DMS153 treated with DMSO at 0.1 percent for 48 hours (cell line): ENCODE results near the gene PNMA6E.
"Not testable (repeated sequence)": the region's sequence is repeated elsewhere in the genome, so short reads cannot be mapped to it uniquely, and the experiment has no call there.

ENCODE experiments used
- DNase-seq: peaks from one replicate; lab custom pipeline; 2025; ENCODE audit not compliant: unreplicated experiment; lab: John Stamatoyannopoulos, UW

PNMA6E gene

DNA sequence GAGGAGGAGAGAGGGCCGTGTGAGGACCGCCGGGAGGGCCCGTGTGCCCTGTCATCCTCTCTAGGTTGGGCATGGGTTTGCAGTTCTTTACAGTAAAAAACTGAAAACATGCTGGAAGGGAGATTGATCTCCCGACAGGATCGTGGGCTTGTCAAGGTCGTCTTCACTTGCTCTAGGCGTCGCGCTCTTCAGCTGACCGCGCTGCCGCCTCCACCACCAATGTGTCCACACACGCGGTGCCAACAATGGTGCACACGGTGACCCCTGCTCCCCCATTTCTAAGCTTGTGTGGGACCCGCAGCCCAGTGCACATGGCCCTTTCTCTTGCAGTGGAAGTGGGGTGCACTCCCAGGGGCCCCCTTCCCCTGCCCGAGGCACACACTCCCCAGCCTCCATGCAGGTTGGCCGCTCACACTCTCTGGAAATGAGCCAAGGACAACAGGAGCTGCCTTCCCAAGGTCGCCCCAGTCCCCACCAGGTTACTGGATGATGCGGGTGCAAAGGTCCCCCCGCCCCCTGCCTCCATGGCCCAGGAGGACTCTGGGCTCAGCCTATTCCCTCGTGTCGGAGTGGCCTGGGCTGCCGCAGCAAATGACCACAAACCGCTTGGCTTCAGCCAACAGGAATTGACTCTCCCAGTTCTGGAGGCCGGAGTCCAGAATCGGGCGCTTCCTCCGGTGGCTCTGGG is 8.4 kb upstream of the PNMA6E start:
- no peak for DNase-seq

DNA sequence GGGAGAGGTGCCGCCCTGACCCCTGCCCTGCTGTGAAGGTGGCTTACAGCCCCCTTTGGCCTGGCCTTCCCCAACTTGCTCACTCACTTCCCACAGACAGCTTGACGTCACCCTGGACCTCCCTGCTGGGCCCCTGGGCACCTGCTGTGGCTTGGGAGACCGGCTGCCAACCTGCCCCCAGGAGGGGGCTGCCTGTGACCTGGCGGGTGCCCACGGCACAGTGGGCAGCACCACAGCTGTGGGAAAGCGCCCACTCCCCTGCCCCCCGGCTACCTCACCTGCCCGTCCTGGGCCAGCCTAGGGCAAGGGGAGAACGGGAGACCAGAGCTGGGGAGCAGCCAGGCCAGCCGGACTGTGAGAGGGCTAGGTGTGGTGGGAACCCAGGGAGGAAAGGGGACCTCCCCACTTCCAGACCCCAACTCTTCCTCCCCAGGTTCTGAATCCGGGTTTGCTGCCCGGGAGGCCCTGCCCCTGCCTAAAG is 7.8 kb upstream of the PNMA6E start:
- DNase-seq: no peak

DNA sequence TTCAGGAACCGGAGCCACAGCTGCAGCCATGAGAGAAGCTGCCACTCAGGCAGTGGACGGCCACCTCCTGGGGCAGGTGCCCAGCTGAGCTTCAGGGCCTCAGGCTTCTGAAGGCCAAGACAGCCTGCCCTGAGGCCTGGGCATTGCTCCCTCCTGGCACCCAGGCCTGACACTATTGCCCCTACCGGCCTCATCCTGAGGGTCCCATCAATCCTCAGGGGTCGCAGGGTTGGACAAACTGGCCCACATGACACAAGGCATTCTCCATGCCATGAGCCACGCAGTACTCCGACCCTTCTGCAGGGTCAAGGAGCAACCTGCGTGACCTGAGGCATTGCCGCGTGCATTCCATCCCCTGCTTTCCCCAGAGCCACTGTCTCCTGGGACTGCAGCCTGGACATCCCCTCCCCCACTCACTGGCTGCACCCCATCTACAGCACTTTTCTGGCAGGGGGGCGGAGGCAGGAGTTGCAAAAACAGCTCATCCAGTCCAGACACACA is 7.1 kb upstream of the PNMA6E start:
- DNase-seq: no peak

DNA sequence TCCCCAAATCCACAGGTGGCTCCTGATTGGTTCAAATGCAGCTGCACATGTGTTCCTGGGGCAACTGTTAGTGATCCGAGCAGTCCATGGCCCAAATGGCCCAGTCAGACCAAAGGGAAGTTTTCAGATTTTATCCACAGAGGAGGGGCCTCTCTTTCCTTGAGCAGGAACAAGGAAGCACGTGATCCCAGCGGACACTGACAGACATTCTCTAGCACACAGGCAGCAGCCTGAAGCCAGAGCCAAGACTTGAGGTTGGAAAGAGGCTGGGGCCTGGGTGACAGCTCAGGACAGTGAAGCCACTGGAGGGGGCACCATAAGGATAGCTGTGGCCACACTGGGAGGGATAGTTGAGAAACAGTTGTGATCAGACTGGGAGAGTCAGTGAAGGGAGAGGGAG is 6.6 kb upstream of the PNMA6E start:
- no peak for DNase-seq

DNA sequence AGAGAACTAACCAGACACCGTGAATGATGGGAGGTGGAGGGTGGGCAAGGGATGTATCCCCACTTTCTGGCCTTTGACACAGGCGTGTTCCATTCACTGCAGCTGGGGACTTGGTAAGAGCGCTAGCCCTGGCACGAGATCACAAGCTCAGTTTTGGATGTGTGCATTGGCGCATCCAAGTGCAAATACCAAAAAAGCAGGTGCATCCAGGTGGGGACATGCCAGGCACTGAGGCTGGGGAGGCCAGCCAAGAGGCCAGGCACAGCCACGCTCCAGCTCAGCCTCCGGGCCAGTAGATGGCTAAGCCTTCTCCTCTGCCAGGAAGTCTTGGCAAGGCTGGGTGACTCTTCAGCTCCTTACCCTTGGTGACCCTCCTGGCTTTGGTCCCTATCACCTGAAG is 5.8 kb upstream of the PNMA6E start:
- no peak for DNase-seq

DNA sequence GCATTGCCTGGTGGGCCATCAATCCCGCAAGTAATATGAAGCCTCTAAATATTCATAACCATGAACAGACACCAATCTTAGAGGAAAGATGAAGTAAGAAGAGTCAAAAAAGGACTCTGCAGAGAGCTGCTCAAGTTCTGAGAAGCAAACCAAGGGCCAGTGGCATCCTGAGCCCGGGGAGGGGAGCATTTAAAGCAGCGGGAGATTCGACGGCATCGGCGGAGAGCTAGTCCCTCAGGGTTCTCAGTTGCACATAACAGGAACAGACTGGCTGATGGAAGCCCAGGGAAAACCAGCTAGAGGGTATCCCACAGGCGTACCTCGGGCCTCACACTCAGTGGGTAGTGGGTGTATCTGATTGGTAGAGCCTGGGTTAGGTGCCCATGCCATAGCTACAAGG is 4.9 kb upstream of the PNMA6E start:
- DNase-seq: no peak

DNA sequence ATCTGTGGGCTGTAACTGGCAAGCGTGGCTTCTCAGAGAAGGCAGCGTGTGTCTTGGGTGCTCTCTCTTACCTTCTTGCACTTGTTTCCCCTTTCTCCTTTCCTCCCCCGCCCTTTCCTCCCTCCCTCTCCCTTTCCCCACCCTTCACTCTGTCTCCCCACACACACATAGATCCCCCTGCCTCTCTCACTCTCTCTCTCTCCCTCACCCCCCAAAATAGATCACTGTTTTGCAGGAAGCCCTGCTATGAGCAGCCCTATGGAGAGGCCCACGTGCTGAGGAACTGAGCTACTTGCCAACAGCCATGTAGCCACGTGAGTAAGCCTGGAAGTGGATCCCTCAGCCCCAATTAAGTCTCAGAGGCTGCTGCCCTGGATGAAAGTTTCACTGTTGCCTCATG is 4.3 kb upstream of the PNMA6E start:
- DNase-seq: no peak

DNA sequence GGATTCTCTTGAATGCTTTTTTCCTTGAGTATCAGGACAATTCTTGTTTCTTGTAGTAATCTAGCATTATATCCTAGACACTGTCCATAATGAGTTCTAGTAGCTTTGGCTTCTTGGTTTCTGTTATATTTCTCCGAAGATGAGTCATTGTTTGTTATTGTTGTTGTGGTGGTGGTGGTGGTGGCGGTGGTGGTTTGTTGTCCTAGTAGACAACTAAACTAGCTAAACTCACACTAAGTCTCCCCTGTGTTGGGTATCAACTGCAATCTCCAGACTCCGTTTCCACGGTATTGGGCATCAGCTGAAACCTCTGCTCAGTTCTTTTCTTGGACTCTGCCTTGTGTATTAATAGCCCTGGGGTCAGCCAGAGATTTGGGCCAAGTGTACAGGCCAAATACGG is 3.2 kb upstream of the PNMA6E start:
- not testable (repeated sequence) for DNase-seq

DNA sequence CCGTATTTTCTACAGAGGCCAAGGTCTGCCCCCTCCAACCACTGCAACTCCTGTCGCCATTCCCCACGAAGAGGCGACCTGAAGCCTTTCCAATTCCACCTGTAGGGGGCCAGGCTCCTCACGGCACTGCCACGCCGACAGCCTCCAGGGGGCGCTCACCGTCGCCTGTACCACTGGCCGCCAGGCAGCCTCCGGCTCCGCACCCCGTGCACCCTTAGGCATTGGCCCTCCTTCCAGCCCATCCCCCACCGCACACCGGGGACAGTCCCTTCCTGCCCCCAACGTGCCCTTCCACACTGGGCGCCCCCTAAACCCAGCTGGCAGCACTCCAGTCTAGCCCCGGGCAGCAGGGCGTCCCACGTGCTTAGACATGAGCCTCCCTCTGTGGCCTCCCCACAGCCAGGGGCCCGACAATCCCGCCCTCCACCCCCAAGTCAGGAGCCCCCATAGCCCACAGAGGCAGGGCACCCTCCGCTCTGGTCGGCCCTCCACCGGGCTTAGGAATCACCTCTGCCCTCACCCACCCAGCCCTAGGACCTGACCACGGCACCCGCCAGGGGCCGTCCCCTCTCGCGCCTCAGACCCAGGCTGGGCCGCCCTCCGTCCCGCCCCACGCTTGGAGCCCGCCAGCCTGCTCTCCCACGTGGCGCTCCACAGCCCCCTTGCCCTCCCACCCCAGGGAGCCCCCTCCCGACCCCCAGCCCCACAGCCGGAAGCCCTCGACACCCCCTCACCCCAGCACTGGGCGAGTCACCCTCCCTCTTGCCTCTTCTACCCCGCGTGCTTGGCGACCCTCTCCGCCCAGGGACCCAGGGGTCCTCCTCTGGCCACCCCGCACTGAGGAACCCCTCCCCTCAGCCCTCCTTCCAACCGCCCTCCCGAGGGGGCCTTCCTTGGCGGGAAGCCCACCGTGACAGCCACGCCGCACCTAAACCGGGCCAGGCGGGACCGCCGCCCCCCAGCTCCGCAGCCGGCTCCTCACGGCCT is 711 bp downstream of the PNMA6E start:
- DNase-seq: no peak

DNA sequence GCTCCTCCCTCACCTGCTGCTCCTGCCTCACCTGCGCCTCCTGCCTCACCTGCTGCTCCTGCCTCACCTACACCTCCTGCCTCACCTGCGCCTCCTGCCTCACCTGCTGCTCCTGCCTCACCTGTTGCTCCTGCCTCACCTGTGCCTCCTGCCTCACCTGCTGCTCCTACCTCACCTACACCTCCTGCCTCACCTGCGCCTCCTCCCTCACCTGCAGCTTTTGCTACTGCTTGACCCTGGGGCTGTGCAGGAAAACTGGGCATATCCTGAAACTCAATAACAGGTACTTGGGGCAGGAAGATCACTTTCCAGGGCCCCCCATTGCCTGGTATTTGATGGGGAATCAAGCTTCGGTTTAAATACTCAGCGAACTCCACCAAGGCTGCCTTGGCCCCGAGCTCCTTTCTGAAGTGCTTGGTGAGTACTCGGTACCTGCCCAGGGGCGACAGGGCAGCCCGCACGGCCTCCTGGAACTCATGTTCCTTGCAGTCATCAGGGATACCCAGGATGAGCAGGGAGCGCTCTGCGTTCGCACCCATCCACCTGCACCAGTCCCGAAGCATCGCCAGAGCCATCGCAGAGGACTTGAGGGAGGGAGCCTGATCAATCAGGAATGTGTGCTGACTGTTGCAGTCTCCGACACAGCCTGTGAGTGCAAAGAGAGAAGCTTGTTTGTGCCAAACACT is 2.7 kb downstream of the PNMA6E start:
- no peak for DNase-seq

DNA sequence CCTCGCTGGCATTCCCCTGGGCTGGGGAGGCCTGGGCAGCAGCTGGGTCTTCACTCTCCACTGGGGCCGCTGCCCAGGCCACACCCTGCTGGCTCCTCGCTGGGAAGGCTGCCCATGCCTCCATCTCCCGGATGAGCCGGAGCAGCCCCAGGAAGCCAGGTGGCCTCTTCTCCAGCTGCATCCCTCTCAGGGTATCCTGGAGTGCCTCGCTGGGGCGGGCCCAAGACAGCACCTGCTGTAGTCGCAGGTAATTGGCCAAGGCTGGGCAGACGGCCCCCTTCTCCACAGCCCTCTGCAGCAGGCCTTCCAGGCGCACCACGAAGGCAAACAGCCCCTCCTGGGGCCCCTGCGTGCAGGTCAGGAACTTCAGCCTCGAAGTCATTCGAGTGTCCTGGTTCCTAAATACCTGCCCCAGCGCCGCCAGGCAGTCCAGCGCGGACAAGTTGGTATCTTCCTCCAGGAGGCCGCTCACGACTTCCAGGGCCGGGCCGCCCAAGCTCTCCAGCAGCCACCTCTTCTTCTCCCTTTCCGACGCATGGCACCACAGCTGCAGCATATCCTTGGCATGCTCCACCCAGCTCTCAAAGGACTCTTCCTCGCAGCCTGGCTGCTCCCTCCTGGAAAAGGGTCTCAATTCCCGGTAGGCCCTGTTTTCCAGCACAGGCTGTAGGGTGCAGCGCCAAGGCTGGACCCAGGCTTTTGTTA is 3.7 kb downstream of the PNMA6E start:
- no peak for DNase-seq

DNA sequence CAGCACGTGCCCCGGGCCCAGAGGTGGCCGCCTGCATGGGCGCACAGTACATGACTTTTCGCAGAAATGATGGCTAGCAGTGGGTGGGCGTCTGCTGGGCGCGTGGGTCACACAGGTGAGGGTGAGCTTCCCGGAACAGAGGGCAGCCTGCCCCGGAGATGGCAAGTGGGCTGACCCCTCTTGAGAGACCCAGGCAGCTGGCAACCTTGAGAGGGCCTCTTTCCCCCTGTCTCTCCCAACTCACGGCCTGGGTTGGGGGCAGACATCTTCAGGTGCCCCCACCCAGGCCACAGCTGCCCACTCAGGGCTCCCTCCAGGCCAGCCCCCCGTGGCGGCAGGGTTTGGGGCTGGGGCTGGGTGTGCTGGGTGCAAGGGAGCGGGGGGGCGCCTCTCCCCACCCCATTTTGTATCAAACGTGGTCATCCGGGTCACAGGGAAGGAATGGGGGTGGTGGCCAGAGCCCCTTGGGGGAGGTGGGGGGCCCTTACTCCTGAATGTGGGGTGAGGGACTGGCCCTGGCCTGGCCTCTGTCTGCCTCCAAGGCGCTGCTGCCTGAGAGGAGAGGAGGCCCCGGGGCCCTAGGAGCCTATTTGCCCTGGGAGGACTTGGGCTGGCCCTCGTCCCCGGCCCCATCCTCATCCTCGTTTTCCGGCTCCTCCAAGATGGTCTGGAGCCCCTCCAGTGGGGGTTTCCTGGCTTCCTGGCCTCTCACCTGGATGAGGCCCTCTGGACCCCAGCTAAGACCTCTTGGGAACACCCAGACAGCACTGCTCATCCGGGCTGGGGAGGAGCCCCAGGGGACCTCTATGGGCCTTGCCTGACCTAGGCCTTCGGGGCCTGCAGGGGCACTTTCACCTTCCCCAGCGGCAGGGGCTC is 4.6 kb downstream of the PNMA6E start:
- DNase-seq: no peak

DNA sequence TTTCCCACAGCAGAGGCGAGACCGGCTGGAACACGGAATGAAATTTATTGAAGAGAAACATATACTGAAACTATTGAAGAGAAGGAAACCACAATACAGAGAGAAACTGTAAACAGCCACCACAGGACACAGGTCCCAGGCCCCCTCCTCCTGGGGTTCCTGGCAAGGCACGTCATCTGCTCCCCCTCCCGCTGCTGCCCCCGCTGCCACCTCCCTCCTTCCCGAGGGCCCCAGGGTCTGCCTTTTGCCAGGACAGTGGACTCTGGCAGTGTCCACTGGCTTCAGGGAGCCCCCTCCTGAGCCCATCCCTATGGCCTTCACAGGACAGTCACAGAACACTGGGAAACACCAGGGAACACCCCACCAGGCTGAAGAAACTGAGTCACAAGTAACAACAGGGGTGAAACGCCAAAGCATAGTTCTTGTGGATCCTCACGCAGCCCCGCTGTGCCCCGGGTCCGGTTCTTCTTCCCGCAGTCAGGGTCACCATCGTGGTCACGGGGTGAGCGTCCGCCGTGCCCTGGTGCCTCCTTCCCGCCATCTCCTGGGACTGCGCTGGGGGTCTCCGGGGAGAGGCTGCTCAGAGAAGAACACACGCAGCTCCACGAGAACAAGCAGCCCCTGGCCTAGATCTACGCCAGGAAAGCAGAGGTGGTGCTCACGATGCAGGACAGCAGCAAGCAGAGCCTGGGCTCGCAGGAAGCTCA is 5.4 kb downstream of the PNMA6E start:
- no peak for DNase-seq

DNA sequence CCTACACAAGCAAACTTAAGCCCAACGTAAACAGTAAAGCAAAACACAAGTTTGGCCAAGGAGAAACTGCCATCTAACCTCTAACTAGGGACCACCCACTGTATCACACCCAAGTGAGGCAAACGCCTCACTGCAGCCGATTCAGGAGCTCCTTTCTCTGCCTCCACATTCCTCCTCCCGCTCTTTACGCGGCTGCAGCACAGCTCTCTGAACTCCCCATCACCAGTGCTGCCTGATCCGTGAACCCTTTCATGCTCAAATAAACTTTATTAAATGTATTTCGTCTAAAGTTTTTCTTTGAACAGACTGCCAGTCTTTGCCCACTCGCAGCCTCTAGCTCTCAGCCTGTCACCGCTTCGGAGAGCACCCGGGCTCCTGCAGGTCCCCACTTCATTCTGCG is 6.5 kb downstream of the PNMA6E start:
- DNase-seq: no peak

DNA sequence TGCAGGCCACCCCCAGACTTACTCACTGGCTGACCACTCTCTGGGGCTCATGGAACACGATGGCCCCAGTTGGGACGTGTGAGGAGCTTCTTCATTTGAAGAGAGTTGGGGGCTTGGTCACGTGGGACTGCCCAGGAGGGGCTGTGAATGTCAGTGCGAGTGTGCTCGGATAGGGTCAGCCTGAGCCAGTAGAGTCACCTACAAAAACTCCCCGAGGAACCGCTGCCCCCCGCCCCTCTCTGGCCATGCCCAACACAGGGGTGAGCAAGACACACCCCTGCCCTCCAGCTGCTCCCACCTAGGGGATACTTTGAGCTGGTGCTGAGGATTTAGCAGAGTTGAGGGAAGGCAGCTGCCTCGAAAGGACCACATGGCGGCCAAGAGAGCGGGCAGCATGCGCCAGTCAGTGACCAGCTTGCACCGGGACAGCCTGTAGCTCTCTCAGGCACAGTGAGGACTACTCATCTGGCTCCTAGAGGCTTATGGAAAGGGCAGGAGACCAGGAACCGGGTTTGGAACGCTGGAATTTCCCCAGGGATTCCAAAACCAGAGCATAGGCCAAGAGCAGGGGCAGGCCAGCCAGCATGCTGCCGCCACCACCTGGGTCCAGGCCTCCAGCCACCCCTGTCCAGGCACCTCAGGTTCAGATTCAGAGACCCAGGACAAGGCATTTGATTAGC is 8.4 kb downstream of the PNMA6E start:
- DNase-seq: no peak

DNA sequence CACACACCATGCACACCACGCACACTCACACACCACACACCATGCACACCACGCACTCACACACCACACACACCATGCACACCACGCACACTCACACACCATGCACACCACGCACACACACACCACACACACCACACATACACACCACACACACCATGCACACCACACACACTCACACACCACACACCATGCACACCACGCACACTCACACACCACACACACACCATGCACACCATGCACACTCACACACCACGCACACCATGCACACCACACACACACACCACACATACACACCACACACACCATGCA is 11.7 kb downstream of the PNMA6E start:
- not testable (repeated sequence) for DNase-seq

DNA sequence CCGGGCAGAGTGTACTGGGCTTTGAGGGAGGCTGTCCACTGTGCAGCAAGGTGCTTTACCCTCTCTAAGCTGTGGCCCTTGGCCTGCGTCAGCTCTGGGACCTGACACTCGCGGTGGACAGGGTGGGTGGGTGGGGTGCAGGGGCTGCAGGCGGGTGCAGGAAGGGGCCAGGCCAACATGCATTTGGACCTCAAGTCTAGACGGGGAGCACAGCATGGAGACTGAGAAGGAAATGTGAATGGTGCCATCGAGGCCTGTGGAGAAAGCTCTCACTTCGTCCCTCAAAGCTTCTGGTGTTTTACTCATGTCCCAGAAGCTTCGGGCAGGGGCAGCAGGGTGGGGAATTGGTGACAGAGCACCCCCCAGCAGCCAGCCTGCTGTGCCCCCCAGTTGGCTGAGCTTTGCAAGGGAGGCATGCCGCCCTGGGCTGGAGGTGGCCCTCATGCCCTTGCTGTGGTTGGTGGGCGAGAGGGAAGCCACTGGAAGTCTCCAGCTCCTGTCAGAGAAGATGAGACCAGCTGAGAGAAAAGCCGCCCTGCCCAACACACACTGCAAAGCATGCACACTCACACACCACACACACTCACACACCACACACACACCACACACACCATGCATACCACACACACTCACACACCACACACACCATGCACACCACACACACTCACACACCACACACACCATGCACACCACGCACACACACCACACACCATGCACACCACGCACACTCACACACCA is 12.3 kb downstream of the PNMA6E start:
- DNase-seq: no peak
